Measurements from ENCODE around the gene EGLN3.

EGLN3 gene

GRCh38 chr14:33992274-33993007 lies 41.6 kb upstream of the EGLN3 start:
- H3K4me2 ChIP-seq (ENCODE audit: low read length) = no peak overlapping the region
- H3K9me2 ChIP-seq (replicated peaks; ENCODE audit: control insufficient read depth, low read length) = no peaks in the 10 kb centered on the region
- H3K4me3 ChIP-seq (ENCODE audit: low read length) = no peak overlapping the region
- H3K27me3 ChIP-seq (ENCODE audit: control insufficient read depth, low read length) = no peaks in the 10 kb centered on the region
- H3K27ac ChIP-seq (ENCODE audit: low read depth, low read length) = no peak overlapping the region
- no peaks in the 10 kb centered on the region for H3F3A ChIP-seq (ENCODE audit: control insufficient read depth, insufficient read depth)
- H3K9me3 ChIP-seq (ENCODE audit: control insufficient read depth, insufficient read depth, low read length) = no peaks in the 10 kb centered on the region
- no peak for TF ChIP-seq EZH2phosphoT487 (IDR thresholded peaks at IDR 0.05; ENCODE audit: borderline replicate concordance, low read length)
- no peak for TF ChIP-seq CTCF (IDR thresholded peaks at IDR 0.05; ENCODE audit: low read depth, low read length, poor library complexity, severe bottlenecking)
- H4K20me1 ChIP-seq (ENCODE audit: control insufficient read depth, insufficient read depth, low read depth, low read length) = no peaks in the 10 kb centered on the region
- H3K36me3 ChIP-seq (ENCODE audit: control insufficient read depth, low read length) = no peaks in the 10 kb centered on the region
- no peaks in the 10 kb centered on the region for H3K79me2 ChIP-seq (ENCODE audit: control insufficient read depth, low read length)
- no peaks in the 10 kb centered on the region for H3K4me1 ChIP-seq (ENCODE audit: control insufficient read depth, low read length)

- H3K9me2 ChIP-seq (replicated peaks; ENCODE audit: control insufficient read depth, low read length) = no peaks in the 10 kb centered on the region
- no peaks in the 10 kb centered on the region for H3K4me1 ChIP-seq (ENCODE audit: control insufficient read depth, low read length)
- H3K9me3 ChIP-seq (ENCODE audit: control insufficient read depth, insufficient read depth, low read length) = no peaks in the 10 kb centered on the region
- H4K20me1 ChIP-seq (ENCODE audit: control insufficient read depth, insufficient read depth, low read depth, low read length) = no peaks in the 10 kb centered on the region
- no peak overlapping the region for H3K27ac ChIP-seq (ENCODE audit: low read depth, low read length)
- no peak overlapping the region for H3K4me3 ChIP-seq (ENCODE audit: low read length)
- TF ChIP-seq CTCF (IDR thresholded peaks at IDR 0.05; ENCODE audit: low read depth, low read length, poor library complexity, severe bottlenecking) (no peak), EZH2phosphoT487 (IDR thresholded peaks at IDR 0.05; ENCODE audit: borderline replicate concordance, low read length) (no peak)
- H3K27me3 ChIP-seq (ENCODE audit: control insufficient read depth, low read length) = no peaks in the 10 kb centered on the region
- H3K36me3 ChIP-seq (ENCODE audit: control insufficient read depth, low read length) = no peaks in the 10 kb centered on the region
- H3K79me2 ChIP-seq (ENCODE audit: control insufficient read depth, low read length) = no peaks in the 10 kb centered on the region
- H3K4me2 ChIP-seq (ENCODE audit: low read length) = no peak overlapping the region
- no peaks in the 10 kb centered on the region for H3F3A ChIP-seq (ENCODE audit: control insufficient read depth, insufficient read depth)
Measured at GRCh38 chr14:33990790-33991189, 39.9 kb upstream of the EGLN3 start.

DNA sequence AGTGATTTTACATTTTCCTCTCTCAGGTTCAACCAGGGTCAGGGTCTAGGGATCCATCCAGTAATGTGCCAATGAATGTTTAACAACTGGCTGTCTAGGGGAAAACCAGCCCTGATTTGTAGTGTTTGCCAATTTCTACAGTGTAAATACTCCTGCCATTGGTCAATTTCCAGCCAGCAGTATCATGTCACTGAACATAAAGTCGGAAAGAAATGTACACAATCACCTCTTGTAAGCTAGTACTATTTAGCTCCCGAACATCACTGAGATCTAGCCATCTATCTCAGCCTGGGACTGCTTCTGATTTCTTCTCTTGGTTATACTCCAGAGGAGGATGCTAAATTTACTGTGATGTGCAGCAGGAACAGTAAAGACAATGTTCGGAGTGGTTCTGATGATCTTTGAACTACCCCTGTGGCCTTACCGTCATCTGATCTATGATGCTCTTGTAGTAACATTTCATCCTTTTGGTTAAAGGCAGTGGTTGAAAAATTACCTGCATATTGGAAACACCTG lies 36.7 kb upstream of the EGLN3 start:
- Histone ChIP-seq H3K4me3 (ENCODE audit: low read length) (no peak overlapping the region), H3K27ac (ENCODE audit: low read depth, low read length) (no peak overlapping the region), H3K79me2 (ENCODE audit: control insufficient read depth, low read length) (no peaks in the 10 kb centered on the region), H3K27me3 (ENCODE audit: control insufficient read depth, low read length) (no peaks in the 10 kb centered on the region), H3K4me2 (ENCODE audit: low read length) (no peak overlapping the region), H3K36me3 (ENCODE audit: control insufficient read depth, low read length) (no peaks in the 10 kb centered on the region), H4K20me1 (ENCODE audit: control insufficient read depth, insufficient read depth, low read depth, low read length) (no peaks in the 10 kb centered on the region), H3K4me1 (ENCODE audit: control insufficient read depth, low read length) (no peaks in the 10 kb centered on the region), H3K9me3 (ENCODE audit: control insufficient read depth, insufficient read depth, low read length) (no peaks in the 10 kb centered on the region), H3K9me2 (replicated peaks; ENCODE audit: control insufficient read depth, low read length) (no peaks in the 10 kb centered on the region), H3F3A (ENCODE audit: control insufficient read depth, insufficient read depth) (no peaks in the 10 kb centered on the region)
- TF ChIP-seq EZH2phosphoT487 (IDR thresholded peaks at IDR 0.05; ENCODE audit: borderline replicate concordance, low read length) = no peak
- TF ChIP-seq CTCF (IDR thresholded peaks at IDR 0.05; ENCODE audit: low read depth, low read length, poor library complexity, severe bottlenecking) = no peak

Measured in DOHH2 (cell line).